Erythroblast (primary cell): Measurements from ENCODE around the gene WWC1.

Experiments
- GATA1 ChIP-seq: IDR thresholded peaks from 2 replicates; pipeline ENCODE4 v1.6.1; 2011; ENCODE audit warnings: low read depth, mild to moderate bottlenecking, control low read depth, low read length, moderate library complexity
- POLR2A ChIP-seq: IDR thresholded peaks from 2 replicates; pipeline ENCODE4 v1.6.1; 2011; ENCODE audit warnings: mild to moderate bottlenecking, low read length

- no peak for TF ChIP-seq POLR2A
- no peak for TF ChIP-seq GATA1
Observed at GRCh38 chr5:168477060-168477459, 185.6 kb downstream of the WWC1 start.
